Measurements from ENCODE around the gene TRPM3. TPM values are rescaled to one million over a fixed set of nuclear protein-coding genes. Genes with fewer than 3 reads are reported as not detected.
"Not testable (repeated sequence)": the region's sequence is repeated elsewhere in the genome, so short reads cannot be mapped to it uniquely, and the experiment has no call there.

The TRPM3 gene
- total RNA-seq, 1 donor from 2014 or later, result 0.38 TPM

- ATAC-seq, result peak; percentile 68
- DNase-seq (ENCODE audit: low spot score), result no peak
These were observed 118.1 kb downstream of the TRPM3 start for GRCh38 chr9:71003346-71003745.

- ATAC-seq, result peak; percentile 95
- peak; percentile 47 for DNase-seq (ENCODE audit: low spot score)
These were observed 119.5 kb downstream of the TRPM3 start for GRCh38 chr9:71001780-71002386.

- DNase-seq (ENCODE audit: low spot score), result no peak
- ATAC-seq, result no peak
These were observed 122.5 kb downstream of the TRPM3 start for GRCh38 chr9:70998962-70999361.

- ATAC-seq (no peak), DNase-seq (ENCODE audit: low spot score) (no peak)
These were observed 125.9 kb downstream of the TRPM3 start for GRCh38 chr9:70995511-70995910.

GRCh38 chr9:70994582-70994981 lies 126.8 kb downstream of the TRPM3 start:
- DNase-seq (ENCODE audit: low spot score), result no peak
- ATAC-seq, result no peak

GRCh38 chr9:70988551-70988950 lies 132.9 kb downstream of the TRPM3 start:
- DNase-seq (ENCODE audit: low spot score) (no peak), ATAC-seq (no peak)

- DNase-seq (ENCODE audit: low spot score) (no peak), ATAC-seq (no peak)
These were observed 133.4 kb downstream of the TRPM3 start for GRCh38 chr9:70987986-70988385.

GRCh38 chr9:70986984-70987383 lies 134.4 kb downstream of the TRPM3 start:
- DNase-seq (ENCODE audit: low spot score), result no peak
- no peak for ATAC-seq

- ATAC-seq (no peak), DNase-seq (ENCODE audit: low spot score) (no peak)
These were observed 137.6 kb downstream of the TRPM3 start for GRCh38 chr9:70983723-70984295.

GRCh38 chr9:70981312-70981711 lies 140.1 kb downstream of the TRPM3 start:
- DNase-seq (ENCODE audit: low spot score) (no peak), ATAC-seq (no peak)

GRCh38 chr9:70979966-70980365 lies 141.5 kb downstream of the TRPM3 start:
- ATAC-seq (no peak), DNase-seq (ENCODE audit: low spot score) (no peak)

- DNase-seq (ENCODE audit: low spot score), result no peak
- ATAC-seq, result no peak
These were observed 143.3 kb downstream of the TRPM3 start for GRCh38 chr9:70978085-70978484.

GRCh38 chr9:70975821-70976220 lies 145.6 kb downstream of the TRPM3 start:
- DNase-seq (ENCODE audit: low spot score) (no peak), ATAC-seq (no peak)

GRCh38 chr9:70971723-70972122 lies 149.7 kb downstream of the TRPM3 start:
- ATAC-seq, result no peak
- no peak for DNase-seq (ENCODE audit: low spot score)

- not testable (repeated sequence) for ATAC-seq; DNase-seq (ENCODE audit: low spot score)
These were observed 155.0 kb downstream of the TRPM3 start for GRCh38 chr9:70966380-70966779.

GRCh38 chr9:70964861-70965260 lies 156.6 kb downstream of the TRPM3 start:
- ATAC-seq (no peak), DNase-seq (ENCODE audit: low spot score) (no peak)

GRCh38 chr9:70963554-70963953 lies 157.9 kb downstream of the TRPM3 start:
- DNase-seq (ENCODE audit: low spot score) (no peak), ATAC-seq (peak; percentile 80)

GRCh38 chr9:70962761-70963440 lies 158.5 kb downstream of the TRPM3 start:
- ATAC-seq (no peak), DNase-seq (ENCODE audit: low spot score) (no peak)

GRCh38 chr9:70959366-70959765 lies 162.1 kb downstream of the TRPM3 start:
- ATAC-seq, result no peak
- DNase-seq (ENCODE audit: low spot score), result no peak

GRCh38 chr9:70954596-70955143 lies 166.8 kb downstream of the TRPM3 start:
- ATAC-seq (no peak), DNase-seq (ENCODE audit: low spot score) (no peak)

GRCh38 chr9:70954126-70954525 lies 167.3 kb downstream of the TRPM3 start:
- DNase-seq (ENCODE audit: low spot score), result no peak
- no peak for ATAC-seq

All from left lobe of liver (tissue), 2 donors.